ENCODE data around the gene PADI6.

Gene PADI6

GRCh38 chr1:17375651-17376050 is 3.7 kb downstream of the PADI6 start:
- TF ChIP-seq CTCF (IDR thresholded peaks at IDR 0.05; ENCODE audit: low read depth, low read length), result no peak
- no peak overlapping the region for H3K4me3 ChIP-seq (replicated peaks in 1 of 2; ENCODE audit: low read depth in 2 of 2, low read length in 2 of 2)
- DNase-seq (ENCODE audit: low read depth in 2 of 2), result no peak

GRCh38 chr1:17377325-17377953 is 5.4 kb downstream of the PADI6 start:
- H3K4me3 ChIP-seq (replicated peaks in 1 of 2; ENCODE audit: low read depth in 2 of 2, low read length in 2 of 2), result no peak overlapping the region
- DNase-seq (ENCODE audit: low read depth in 2 of 2), result no peak
- no peak for TF ChIP-seq CTCF (IDR thresholded peaks at IDR 0.05; ENCODE audit: low read depth, low read length)

GRCh38 chr1:17381161-17381560 is 9.2 kb downstream of the PADI6 start:
- TF ChIP-seq CTCF (IDR thresholded peaks at IDR 0.05; ENCODE audit: low read depth, low read length), result no peak

GRCh38 chr1:17392199-17392740 is 20.3 kb downstream of the PADI6 start:
- peak in 1 of 2 donors; percentile 19 for DNase-seq (ENCODE audit: low read depth in 2 of 2)
- no peak overlapping the region for H3K4me3 ChIP-seq (replicated peaks in 1 of 2; ENCODE audit: low read depth in 2 of 2, low read length in 2 of 2)
- TF ChIP-seq CTCF (IDR thresholded peaks at IDR 0.05; ENCODE audit: low read depth, low read length), result no peak

More at GRCh38 chr1:17381161-17381560, 9.2 kb downstream of the PADI6 start:
- no peak overlapping the region for H3K4me3 ChIP-seq (replicated peaks in 1 of 2; ENCODE audit: low read depth in 2 of 2, low read length in 2 of 2)
- DNase-seq (ENCODE audit: low read depth in 2 of 2), result no peak

- H3K4me3 ChIP-seq (replicated peaks in 1 of 2; ENCODE audit: low read depth in 2 of 2, low read length in 2 of 2), result no peak overlapping the region
- no peak for TF ChIP-seq CTCF (IDR thresholded peaks at IDR 0.05; ENCODE audit: low read depth, low read length)
- DNase-seq (ENCODE audit: low read depth in 2 of 2), result no peak
Measured at GRCh38 chr1:17393230-17393629, 21.2 kb downstream of the PADI6 start.

GRCh38 chr1:17397910-17398695 is 26.1 kb downstream of the PADI6 start:
- DNase-seq (ENCODE audit: low read depth in 2 of 2), result no peak
- H3K4me3 ChIP-seq (replicated peaks in 1 of 2; ENCODE audit: low read depth in 2 of 2, low read length in 2 of 2), result no peak overlapping the region
- TF ChIP-seq CTCF (IDR thresholded peaks at IDR 0.05; ENCODE audit: low read depth, low read length), result no peak
